NCI-H345 treated with DMSO at 0.1 percent for 48 hours (cell line): ENCODE measurements around the gene CALCOCO1.
"Not testable (repeated sequence)": the region's sequence is repeated elsewhere in the genome, so short reads cannot be mapped to it uniquely, and the experiment has no call there.

Experiments used
- DNase-seq: peaks from one replicate; lab custom pipeline; 2025; ENCODE audit not compliant: unreplicated experiment; lab: John Stamatoyannopoulos, UW

Gene CALCOCO1

DNA sequence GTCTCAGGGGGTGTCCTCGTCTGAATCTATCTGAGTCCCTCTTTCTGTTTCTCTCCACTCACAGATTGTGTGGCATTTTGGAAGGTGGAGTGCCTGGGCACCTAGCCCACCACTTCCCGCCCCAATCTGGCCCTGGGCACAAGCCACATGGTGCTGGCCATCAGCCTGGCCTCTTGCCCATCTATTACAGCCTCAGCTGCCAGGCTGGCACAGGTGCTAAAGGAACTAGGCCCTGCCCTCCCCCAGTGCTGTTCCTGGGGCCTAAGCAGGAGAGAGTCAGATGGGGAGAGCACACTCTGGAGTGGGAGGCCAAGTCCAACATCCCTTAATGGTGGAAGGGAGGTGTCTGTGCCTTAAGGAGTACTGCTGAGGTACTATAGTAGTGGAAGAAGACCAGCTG lies 8.3 kb upstream of the CALCOCO1 start:
- DNase-seq = no peak

DNA sequence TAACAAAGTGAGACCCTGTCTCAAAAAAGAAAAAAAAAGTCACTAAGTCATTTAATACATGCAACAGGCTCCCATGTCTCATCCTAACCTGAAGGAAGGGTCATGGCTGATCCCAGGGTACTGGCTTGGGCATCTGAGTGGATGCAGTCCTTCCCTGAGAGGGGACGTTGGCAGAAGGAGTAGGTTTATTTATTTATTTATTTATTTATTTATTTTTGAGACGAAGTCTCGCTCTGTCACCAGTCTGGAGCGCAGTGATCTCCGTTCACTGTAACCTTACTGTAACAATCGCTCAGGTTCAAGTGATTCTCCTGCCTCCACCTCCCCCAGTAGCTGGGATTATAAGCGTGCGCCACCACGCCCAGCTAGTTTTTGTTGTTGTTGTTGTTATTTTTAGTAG lies 7.2 kb upstream of the CALCOCO1 start:
- DNase-seq = no peak

DNA sequence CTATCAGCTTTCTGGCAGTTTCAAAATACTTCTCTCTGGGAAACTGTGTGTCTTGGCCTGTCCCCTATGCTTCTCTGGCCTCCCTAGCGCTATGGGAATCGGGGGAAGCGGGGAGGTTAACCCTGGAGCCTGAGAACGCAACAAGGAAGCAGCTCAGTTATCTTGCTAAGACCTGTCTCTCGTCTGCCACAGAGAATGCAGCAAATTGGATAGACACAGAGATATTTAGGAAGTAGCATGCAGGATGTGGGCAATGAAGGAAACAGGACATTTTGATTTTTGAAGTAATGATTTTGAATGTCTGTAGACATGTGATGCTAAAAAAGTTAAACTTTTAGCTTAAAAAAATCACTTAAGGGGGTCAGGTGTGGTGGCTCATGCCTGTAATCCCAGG lies 6.6 kb upstream of the CALCOCO1 start:
- DNase-seq = no peak

DNA sequence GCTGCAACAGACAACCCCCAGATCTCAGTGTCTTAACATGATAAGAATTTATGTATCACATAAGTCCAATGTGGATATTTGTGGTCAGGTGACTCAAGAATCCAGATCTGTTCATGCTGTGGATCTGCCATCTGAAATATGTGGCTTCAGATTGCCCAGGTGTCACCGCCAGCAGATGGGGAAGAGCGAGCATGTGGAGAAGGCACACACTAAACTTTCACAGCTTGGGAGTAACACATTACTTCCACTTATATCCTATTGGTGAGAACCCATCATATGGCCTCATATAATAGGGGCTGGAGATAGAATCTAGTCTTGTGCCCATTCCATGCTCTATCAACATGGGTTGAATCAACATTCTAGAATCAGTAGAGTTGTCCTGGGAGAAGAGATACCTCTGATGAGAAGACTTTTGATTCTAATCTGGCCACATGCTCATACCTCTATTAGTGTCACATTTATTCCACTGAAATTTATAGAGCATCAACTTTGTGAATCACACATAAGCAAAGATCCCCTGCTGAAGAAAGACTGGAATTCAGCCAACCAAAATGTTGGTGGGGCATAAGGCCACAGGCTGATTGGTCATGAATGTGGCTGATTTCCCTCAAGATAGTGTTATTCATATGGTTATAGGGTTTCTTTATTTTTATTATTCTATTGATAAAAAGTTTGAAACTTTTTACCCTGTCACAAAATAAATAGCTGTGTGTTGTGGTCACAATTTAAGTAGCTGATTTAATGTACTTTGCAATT lies 6.0 kb upstream of the CALCOCO1 start:
- no peak for DNase-seq

DNA sequence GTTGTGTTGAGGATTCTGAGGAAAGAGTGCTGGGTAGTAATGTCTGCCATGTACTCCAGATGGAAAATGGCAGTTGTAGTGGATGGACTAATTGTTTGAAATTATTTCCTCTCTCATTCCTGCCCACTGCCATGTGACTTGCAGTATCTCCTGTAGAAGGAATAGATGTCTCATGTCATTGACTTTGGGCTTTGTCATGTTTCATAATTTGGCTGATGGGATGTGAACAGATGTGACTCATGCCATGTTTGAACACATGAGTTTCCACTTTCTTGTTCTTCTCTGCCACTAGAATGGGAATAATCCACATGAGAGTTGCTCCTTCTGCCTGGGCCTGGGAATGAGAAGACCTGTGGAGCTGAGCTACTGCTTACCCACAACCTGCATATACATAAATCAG lies 2.4 kb upstream of the CALCOCO1 start:
- no peak for DNase-seq

DNA sequence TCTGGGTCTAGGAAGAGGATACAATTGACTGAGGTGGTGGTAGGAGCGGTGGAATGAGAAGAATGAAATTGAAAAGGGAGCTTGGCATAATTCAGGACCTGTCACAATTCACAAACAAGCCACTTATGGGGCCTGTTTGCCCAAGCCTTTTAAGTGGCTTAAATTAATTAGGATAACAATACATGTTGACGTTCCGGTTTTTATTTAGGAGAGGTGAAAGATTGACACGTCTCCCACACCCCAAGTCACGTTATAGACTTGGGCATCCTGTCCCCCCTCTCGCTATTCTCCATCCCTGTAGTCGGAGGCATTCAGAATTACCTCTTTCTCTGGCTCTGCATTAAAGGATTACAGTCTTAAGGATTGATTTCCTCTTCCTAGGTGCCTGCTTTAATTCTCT lies 954 bp upstream of the CALCOCO1 start:
- DNase-seq = no peak

DNA sequence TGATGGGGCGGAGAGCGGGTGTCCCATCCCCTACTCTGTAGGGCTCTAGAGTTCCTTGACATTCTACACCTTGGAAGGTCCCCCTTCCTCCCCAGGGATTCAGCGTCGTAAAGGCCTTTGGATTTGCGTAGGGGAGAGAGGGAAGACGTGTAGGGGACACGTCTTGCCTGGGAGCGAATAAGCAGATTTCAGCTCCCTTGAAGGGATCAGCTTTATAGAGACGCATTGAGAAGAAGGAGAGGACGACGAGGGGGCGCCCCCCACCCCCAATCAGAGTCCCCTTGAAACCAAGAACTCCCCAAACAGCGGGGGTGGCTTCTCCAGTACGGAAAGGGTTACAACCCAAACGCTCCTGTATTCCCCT lies 324 bp downstream of the CALCOCO1 start:
- DNase-seq = no peak

DNA sequence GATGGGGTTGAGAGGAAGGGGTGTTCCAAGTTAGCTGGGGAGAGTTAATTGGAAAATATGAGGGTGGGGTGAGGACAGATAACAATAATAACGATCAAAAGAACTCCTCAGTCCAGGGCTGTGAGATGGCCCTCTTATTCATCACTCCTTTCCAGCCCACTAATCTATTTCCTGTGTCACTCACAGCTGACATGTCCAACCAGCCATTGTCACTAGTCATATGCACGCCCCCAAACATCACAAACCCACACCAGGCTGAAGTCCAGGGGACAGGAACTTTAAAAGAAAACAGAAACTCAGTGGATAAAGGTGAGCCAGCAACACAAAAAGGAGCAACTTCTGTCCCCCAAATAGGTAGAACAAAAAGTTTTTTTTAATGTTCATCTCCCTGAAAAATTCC lies 911 bp downstream of the CALCOCO1 start:
- no peak for DNase-seq

DNA sequence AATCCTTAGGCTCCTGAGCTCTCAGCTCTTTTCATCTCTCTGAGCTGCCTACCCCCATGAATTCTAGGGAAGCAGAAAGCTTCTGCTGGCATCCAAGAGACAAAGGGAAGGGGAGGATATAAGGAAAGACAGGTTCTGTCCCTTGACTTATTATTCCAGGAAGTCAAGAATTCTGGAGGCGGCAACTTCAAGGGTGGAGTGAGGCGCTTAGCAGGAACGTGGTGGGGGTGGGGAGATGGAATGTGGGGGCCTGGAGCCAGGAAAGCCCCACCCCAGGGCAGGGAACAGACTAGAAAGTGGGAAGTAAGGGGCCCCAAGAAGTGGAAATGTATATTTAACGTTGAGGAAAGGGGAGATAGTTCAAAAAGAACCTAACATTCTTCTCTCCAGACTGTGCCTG lies 1.4 kb downstream of the CALCOCO1 start:
- DNase-seq = no peak

DNA sequence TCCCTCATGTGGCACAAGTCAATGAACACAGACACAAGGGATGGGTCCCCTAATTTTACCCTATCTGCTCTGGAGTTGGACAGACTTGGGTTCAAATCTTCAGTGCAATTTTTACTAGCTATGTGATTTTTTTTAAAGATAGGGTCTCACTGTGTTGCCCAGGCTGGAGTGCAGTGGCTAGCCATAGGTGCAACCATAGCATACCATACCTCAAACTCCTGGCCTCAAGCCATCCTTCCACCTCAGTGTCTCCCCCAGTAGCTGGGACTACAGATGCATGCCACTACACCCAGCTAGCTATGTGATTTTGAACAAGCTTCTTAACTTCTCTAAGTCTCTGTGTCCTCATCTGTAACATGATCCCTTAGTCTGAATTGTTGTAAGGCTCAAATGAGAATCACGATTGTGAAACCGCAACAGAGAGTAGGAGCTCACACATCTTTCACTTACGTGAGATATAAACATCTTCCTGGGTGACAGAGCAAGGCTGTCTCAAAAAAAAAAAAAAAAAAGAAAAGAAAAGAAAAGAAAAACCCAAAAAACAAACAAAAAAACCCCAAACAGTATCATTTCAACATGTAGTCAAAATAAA lies 4.7 kb downstream of the CALCOCO1 start:
- DNase-seq = no peak

DNA sequence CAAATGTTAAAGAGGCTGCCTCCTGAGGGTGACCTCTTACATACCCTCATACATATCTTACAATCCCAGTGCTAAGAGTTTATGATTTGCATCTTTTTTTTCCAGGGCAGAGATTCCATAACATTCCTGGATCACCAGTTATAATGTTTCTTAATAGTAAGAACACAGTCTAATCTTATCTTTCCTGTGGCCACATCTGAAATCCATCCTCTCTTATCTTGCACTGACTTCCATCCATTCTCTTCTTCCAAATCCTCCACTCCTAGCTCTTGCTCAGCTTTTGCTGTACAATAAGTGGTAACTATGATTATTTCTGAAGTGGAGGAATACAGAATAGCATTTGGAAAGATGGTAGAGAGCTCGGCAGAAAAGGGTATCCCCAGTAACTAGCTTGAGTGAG lies 6.3 kb downstream of the CALCOCO1 start:
- DNase-seq = no peak

DNA sequence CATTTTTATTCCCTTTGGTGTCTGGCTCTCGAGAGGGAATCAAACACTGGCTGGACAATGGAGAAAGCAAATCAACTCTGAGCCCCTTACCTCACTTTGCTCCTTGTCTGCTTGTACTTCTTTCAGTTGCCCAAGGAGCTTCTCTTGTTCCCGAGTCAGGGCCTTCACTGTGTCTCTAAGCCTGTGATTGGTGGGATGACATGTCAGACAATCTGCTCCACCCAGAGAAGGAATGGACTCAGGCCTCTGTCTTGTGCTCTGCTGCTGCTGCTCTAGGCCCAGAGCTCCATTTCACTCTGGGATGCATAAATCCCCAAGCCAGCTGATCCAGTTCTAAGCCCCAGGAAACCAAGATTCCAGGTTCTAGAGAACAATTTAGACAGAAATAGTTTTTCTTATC lies 7.6 kb downstream of the CALCOCO1 start:
- no peak for DNase-seq

DNA sequence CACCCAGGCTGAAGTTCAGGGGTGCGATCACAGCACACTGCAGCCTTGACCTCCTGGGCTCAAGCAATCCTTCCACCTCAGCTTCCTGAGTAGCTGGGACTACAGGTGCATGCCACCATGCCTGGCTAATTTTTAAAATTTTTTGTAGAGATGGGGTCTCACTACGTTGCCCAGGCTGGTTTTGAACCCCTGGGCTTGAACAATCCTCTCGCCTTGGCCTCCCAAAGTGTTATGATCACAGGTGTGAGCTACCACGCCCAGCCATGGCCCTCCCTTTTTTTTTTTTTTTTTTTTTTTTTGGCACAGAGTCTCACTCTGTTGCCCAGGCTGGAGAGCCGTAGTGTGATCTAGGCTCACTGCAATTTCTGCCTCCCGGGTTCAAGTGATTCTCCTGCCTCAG lies 8.7 kb downstream of the CALCOCO1 start:
- not testable (repeated sequence) for DNase-seq

DNA sequence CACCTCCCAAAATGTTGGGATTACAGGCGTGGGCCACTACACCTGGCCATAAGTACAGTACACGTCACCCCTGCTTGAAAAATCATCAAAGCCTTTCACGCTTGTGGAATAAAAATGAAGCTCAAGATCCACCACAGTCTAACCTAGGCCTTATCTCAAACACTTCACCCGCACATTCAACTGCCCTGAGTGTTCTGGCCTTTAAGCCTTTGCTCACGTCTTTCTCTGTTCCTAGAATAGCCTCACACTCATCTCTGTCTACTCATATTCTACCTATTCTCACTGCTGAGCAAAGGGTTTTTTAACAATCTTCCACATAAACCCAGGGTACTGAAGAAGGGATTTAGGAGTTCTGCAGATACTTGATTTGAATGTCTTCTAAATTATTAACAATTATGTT lies 9.9 kb downstream of the CALCOCO1 start:
- no peak for DNase-seq

DNA sequence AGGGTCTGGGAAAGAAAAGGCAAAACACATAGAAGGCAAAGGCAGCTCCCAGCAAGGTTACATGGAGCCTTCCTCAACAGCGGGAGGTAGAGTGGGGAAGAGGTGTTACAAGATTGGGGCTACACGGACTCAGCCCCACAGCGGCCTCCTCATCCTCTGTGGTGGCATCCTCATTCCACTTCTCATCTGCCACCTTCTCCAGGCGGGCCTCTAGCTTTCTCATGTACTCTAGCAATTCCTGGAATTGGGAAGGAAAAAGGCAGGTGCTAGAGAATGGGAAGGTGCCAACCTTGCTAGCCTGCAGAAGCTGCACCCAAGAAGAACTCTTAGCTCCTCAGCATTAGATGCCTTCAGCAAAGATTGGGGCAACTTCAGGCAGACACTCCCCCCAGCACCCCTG lies 13.2 kb downstream of the CALCOCO1 start:
- no peak for DNase-seq

DNA sequence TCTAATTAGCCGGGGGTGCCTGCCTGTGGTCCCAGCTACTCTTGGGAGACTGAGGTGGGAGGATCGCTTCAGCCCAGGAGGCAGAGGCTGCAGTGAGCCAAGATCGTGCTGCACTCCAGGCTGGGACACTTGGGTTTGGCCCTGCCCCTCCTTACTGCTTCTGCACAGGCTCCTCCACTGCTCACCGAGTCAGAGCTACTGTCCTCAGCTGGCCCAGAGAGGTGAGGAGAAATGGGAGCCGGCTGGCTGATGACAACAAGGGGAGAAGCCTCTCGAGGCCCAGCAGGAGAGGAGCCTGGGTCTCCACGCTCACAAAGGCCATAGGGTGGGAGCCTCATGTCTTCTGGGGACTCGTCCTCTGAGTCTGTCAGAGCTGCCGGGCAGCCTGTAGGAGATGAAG lies 13.7 kb downstream of the CALCOCO1 start:
- DNase-seq = no peak

DNA sequence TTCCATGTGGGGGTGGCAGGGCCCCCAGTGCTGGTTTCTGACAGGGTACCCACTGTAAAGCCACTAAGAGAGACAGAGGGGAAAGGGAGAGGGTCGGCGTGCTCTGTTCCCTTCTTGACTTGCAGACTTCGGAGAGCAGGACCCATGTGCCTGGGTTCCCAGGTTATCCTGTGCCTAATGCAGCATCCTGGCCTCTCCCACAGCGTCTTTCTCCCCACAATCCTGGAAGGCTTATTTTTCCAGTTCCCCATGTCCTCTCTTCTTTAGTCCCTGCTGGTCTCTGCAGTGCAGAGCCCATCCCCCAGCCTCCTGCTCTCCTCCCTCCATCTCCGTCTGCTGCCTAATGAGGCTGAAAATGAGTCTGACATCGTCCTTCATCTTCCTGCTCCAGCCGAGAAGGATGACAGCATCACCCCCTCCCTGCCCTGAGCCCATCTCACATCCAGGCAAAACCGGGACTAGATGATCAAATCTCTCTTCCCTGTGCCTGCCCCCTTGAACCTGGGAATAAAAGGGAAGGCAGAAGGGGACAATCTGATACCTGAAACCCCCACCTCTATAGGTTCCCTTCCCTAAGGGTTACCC lies 15.1 kb downstream of the CALCOCO1 start:
- no peak for DNase-seq

DNA sequence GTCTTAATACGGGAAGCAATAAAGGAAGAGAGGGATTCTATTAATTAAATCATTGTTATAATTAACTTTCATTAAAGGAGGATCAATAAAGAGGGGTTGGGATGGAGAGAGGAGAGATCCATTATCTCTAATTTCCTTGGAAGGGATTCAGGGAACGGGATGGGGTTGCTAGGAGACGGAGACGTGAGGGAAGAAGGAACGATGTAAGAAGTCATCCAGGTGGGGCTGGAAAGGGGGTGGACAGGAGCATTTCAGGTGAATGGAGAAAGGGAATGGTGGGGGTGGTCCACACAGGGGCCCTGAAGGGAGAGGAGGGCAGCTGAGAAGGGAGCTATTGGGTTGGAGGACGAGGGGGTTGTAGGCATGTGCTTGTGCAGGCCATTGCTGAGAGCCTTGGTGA lies 17.2 kb downstream of the CALCOCO1 start:
- DNase-seq = no peak

DNA sequence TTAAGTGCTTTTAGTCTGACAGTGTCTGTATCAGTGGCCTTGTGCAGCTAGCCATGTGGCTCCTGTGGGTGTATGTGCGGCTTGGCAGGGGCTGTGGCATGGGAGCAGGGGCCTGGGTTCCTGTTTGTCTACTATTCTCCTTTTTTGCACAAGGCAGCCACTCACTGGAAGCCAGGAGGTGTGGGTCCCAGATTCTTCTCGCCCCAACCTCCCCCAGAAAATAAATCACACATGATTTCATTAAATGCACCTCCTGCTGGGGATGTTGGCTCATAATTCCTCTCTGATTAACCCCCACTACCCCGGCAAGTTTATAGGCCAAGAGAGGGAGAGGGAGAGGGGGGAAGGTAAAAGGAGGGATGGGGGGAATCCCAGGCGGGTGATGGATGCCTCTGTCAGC lies 17.6 kb downstream of the CALCOCO1 start:
- DNase-seq = no peak

DNA sequence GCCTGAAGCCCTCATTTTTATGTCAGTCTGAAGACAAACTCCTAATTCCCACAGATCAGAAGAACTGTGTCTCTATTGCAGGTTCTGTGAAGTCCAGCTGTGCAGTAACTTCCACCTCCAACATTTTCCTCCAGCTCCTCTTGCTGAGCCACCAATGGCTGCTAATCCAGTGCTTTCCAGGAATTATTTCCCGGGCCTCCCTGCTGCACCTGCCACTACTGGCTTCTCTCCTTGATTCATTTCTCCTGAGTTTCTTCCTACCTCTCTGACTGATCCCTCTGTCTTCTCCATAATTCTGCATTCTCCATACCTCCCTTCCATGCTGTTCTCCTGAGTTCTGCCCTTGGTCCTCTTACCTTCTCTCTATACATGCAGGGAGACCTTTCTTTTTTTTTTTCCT lies 21.2 kb downstream of the CALCOCO1 start:
- DNase-seq = no peak

DNA sequence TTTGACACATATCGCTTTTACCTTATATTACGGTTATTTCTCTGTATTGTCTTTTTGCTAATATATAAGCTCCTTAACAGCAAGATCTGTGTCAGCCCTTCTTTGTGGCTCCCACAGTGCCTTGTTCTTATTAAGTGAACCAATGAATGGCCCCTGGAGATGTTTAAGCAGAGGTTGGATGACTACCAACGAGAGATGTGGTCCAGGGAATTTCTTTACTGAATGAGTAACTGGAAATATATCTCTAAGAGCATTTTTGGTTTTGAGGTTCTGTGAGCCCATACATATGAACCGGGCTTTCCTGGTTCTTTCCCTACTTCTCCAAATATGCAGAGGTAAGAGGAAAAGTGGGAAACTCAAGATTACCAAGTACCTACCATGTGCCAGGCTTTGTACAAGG lies 23.5 kb downstream of the CALCOCO1 start:
- DNase-seq = no peak

DNA sequence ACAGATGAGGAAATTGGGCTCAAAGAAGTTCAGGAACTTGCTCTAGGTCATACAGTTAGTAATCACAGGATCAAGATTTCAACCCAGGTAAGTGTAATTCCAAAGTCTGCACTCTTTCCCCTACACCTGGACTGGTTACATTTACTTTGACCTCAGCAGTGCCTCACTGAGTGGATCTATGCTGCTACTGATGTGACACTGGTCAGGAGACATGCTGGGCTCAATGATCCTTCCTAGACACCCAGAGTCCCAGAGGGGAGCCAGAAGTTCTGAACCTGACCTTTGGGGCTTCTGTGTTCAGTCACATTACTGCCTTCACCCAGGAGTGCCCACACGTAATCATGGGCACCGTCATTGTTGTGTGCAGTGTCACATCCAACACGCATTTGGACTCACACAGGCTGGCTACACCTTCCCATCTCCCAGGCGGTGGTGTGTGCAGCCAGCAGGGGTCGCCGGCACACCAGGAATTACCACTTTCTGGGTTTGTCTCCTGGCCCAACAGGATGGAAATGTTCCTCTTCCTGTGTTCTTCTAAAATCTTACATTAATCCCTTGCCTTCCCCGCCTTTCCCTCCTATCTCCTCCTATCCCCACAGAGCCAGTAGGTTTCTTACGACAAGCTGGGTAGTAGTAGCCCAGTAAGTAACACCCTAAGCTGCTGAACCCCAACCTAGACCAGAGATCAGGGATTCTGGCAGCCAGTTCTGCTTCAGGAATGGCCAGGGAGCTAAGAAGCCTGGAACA lies 25.6 kb downstream of the CALCOCO1 start:
- peak; percentile 38 for DNase-seq
